Neural progenitor cell (in vitro differentiated cells): ENCODE results near the gene OLFM3.

Source experiments
- EZH2 ChIP-seq: fragments of 200-600 bp; sonication (generic); IDR thresholded peaks from 2 replicates; pipeline ENCODE4 v1.6.1; 2017; ENCODE audit warnings: antibody characterized with exemption, mild to moderate bottlenecking, moderate library complexity
- EZH2phosphoT487 ChIP-seq: fragments of 200-600 bp; sonication (generic); IDR thresholded peaks from 2 replicates; pipeline ENCODE4 v1.6.1; 2017; ENCODE audit warnings: antibody characterized with exemption
- TF ChIP-seq, protein P1 (sequence below): fragments of 200-600 bp; sonication (generic); IDR thresholded peaks from 2 replicates; pipeline ENCODE4 v1.5.1; 2017; ENCODE audit warnings: antibody characterized with exemption, mild to moderate bottlenecking

DNA sequence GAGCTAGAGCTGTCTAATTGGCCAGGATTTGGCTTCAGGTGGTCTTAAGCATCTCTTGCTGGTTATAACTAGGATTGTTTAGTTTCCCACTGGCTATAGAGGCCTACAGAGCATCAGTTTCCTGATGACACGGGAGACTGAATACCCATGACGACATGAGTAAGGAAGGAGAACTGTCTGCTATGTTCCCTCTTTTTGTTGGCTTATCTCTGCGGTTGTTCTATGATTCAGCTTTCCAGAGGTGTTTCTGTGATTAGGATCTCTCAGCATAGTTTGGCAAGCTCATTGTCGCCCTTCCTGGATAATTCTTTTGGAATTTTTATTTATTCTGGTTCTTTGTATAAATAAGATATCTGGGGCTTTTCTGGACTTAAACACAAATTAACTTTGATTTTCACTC, 163.4 kb downstream of the OLFM3 start:
- TF ChIP-seq EZH2phosphoT487 (no peak), EZH2 (no peak)
- TF ChIP-seq, protein P1, sequence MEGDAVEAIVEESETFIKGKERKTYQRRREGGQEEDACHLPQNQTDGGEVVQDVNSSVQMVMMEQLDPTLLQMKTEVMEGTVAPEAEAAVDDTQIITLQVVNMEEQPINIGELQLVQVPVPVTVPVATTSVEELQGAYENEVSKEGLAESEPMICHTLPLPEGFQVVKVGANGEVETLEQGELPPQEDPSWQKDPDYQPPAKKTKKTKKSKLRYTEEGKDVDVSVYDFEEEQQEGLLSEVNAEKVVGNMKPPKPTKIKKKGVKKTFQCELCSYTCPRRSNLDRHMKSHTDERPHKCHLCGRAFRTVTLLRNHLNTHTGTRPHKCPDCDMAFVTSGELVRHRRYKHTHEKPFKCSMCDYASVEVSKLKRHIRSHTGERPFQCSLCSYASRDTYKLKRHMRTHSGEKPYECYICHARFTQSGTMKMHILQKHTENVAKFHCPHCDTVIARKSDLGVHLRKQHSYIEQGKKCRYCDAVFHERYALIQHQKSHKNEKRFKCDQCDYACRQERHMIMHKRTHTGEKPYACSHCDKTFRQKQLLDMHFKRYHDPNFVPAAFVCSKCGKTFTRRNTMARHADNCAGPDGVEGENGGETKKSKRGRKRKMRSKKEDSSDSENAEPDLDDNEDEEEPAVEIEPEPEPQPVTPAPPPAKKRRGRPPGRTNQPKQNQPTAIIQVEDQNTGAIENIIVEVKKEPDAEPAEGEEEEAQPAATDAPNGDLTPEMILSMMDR = no peak
